ENCODE results near the gene ALPP.
"Not testable (repeated sequence)": the region's sequence is repeated elsewhere in the genome, so short reads cannot be mapped to it uniquely, and the experiment has no call there.

Gene ALPP

DNA sequence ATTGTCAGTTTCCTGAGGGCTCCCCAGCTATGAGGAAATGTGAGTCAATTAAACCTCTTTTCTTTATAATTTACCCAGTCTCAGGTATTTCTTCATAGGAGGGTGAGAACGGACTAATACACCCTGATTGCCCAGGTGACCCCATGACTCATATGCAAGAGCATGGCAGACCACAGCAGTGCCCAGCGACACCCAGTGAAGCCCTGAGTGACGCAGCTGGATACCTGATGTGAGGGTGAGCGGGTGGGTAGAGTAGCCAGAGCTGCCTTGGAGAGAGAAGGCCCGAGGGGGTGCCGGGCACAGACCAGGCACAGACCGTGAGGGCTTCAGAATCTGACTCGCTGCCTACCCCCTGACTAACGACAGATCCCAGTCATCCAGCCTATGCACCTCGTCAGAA is 43.5 kb downstream of the ALPP start:
- DNase-seq (ENCODE audit: low read depth, low spot score), result no peak

DNA sequence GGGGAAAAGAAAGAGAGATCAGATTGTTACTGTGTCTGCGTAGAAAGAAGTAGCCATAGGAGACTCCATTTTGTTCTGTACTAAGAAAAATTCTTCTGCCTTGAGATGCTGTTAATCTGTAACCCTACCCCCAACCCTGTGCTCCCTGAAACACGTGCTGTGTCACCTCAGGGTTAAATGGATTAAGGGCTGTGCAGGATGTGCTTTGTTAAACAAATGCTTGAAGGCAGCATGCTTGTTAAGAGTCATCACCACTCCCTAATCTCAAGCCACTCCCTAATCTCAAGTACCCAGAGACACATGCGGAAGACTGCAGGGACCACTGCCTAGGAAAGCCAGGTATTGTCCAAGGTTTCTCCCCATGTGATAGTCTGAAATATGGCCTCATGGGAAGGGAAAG is 44.4 kb downstream of the ALPP start:
- DNase-seq (ENCODE audit: low read depth, low spot score), result not testable (repeated sequence)

DNA sequence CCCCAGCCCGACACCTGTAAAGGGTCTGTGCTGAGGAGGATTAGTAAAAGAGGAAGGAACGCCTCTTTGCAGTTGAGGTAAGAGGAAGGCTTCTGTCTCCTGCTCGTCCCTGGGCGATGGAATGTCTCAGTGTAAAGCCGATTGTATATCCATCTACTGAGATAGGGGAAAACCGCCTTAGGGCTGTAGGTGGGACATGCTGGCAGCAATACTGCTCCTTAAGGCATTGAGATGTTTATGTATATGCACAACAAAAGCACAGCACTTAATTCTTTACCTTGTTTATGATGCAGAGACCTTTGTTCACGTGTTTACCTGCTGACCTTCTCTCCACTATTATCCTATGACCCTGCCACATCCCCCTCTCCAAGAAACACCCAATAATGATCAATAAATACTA is 44.9 kb downstream of the ALPP start:
- DNase-seq (ENCODE audit: low read depth, low spot score), result not testable (repeated sequence)

DNA sequence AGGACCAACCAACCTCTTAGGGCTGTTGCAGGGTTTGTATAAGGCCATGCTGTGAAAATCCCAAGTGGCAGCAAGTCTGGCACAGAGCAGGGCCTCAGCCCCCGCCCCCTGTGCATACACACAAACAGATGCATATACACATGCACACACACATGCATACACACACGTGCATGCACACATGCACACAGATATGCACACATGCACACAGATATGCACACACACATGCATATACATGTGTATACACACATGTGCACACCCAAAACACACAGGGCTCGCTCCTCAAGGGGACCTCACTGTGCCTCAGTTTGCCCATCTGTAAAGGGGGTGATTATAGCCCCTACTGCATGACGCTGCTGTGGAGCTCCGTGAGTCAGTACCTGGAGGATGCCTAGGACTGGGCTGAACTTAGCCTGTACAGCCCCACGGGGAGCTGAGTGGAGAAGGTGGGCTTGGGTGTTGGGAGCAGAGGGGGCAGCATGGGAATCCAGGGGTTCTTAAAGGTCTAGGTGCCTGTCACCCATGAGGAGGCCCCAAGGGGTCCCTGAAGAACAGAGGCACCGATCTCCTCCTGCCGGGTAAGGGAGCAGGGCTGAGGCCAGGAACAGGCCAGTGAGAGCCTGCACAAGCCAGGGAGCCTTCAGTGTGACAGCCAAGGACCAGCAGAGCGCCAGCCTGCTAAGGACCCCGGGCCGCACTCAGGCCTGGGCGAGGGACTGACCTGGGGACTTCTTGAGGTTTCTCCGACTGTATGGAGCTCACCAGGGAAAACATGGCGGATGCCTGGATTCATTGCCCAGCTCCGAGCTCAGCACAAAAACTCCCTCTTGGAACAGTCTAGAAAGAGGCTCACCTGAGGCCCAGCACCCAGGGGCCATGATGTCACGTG is 53.4 kb downstream of the ALPP start:
- DNase-seq (ENCODE audit: low read depth, low spot score), result no peak

Measured in activated naive CD8-positive, alpha-beta T cell treated with anti-CD3 and anti-CD28 coated beads, Interleukin-2, amount 50 U/mL, for 16 hours (primary cell).